HG02642 (cell line): Measurements from ENCODE around the gene SMURF1.

Source experiments
- ATAC-seq: cut with Tn5 transposase; IDR thresholded peaks from one replicate; pipeline ENCODE4 v1.9.1; 2021; ENCODE audit warnings: mild to moderate bottlenecking; ENCODE audit not compliant: unreplicated experiment, poor library complexity

SMURF1 gene

DNA sequence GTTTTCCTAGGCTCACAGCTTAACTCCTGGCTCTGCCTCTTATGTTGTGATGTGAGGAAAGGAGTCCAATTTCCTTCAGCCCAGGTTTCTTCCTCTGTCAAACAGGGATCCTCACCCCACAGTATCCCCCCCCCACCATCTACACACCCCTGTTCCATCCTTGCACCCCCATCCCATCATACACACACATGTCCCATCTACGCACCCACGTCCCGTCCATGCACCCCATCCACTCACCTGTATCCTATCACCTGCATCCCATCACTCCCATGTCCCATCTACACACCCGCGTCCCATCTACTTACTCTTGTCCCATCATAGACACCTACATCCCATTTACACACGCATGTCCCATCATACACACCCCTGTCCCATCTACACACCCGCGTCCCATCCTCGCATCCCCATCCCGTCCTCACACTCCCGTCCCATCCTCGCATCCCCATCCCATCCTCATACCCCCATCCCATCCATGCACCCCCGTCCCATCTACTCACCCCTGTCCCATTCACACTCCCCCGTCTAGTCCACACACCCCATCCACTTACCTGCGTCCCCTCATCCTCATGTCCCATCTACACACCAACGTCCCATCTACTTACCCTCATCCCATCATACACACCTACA is 148.3 kb downstream of the SMURF1 start:
- no peak for ATAC-seq

DNA sequence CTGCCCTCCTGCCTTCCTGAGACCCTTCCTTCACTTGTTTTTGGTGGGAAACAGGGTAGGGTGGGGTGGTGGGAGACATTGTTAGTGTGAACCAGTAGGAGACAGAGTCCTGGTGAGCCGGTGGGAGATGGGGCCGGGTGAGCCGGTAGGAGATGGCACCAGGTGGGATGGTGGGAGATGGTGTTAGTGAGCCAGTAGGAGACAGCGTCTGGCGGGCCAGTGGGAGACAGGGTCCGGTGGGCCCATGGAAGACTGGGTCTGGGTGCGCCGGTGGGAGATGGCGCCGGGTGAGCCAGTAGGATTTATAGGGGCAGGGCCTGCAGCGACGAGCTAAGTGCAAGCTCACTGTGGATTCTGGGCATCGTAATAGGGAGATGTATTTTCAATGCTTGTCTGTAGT is 148.8 kb downstream of the SMURF1 start:
- ATAC-seq: no peak

DNA sequence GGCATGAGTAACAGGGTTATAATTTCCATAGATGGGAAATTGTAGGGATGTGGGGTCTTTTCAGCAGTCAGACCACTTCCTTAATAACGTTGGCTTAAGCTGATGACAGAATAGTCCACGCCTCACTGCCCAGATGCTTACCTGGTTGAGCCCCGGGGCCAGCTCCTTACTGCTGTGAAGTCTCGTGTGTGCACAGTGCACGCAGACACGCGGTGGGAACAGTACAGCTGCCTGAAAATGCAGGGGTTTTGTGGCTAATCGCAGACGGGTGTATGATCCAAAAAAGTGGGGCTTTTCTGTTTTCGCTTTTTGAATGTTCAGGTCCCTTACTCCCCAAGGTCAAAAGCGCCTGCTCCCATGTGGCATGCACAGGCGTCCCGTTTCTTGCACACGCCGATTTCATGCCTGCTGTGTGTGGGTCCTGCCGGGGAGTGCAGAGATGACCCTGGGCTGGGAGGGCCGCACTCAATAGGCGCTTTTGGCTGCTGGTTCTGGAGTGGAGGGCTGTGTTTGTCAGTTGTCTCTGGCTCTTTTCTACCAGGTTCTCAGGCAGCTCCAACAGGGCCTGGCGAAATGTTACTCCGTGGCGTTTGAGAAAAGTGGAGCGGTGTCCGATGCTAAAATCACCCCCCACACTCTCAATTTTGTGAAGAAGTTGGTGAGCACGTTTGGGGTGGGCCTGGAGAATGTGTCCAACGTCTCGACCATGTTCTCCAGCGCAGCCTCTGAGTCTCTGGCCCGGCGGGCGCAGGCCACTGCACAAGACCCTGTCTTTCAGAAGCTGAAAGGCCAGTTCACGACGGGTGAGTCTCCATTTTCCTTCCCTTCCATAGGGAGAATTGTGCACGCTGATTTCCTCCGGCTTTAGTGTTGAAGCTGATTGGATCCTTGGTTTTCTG is 149.6 kb downstream of the SMURF1 start:
- no peak for ATAC-seq

DNA sequence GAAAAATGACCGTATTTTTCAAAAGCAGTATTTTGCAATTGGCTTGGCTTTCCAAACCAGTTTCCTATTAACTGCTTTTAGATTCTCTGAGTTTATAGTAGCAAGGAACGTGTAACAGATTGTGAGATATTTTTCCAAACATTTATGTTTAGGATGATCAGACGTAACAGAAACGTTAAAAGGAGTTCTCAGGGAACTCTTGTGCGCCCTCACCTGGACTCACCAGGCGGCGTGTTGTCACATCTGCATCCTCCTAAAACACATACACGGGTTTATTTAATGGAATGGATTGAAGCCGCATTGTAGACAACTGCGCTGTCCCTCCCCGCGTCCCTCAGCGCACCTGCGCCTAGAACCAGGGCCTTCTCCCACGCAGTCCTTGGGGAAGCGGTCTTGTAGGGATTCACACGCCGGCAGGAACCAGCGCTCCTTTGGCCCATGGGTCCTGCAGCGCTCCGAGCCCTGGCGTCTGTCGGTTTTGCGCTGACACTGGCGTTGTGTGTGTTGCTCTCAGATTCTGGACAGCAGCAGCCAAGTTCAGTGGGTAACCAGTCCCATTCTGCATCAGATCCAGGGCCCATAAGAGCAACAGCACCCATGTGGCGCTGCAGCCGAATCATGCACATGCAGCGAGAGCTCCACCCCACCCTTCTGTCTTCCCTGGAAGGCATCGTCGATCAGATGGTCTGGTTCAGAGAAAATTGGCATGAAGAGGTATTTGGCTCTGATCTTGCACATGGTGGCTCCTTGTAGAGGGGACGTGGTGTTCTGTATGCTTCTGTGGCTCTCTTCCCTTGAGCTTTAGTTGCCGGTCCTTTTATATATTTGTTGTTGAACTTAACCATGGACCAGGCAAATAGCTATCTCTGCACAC is 150.6 kb downstream of the SMURF1 start:
- no peak for ATAC-seq

DNA sequence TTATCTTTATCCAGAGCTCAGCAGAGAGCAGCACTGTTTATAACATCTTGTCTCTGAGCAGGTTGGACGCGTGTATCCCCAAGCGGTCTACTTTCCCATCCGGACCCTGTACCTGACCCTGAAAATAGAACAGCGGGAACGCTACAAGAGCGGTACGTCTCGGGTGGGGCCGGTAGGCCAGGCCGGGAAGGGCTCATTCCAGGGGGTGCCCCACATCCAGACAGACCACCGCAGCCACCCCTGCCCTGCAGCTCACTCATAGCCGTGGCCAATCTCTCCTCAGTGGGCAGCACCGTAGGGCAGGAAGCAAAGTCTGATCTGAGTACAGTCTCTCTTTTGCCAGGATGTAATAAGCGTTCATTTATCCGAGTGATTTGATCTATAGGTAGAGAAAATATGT is 151.8 kb downstream of the SMURF1 start:
- ATAC-seq: no peak

DNA sequence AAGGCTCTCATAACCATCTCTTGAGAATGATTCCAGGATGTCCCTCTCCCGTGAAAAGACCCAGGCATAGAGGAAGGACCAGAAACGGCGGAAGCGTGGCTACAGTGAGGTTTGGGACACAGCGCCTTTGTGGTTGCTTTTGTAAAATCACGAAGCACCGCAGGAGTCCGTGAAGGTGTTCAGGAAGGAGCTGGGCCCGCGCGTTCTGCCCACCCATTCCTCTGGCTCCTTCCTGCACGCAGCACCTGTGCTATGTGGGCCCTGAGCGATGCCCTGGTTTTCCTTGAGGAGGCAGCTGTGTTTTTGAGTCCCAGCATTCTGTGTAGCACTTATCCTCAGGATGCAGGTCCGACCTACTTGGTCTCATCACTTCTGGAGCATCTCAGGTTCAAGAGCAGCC is 152.8 kb downstream of the SMURF1 start:
- ATAC-seq: no peak

DNA sequence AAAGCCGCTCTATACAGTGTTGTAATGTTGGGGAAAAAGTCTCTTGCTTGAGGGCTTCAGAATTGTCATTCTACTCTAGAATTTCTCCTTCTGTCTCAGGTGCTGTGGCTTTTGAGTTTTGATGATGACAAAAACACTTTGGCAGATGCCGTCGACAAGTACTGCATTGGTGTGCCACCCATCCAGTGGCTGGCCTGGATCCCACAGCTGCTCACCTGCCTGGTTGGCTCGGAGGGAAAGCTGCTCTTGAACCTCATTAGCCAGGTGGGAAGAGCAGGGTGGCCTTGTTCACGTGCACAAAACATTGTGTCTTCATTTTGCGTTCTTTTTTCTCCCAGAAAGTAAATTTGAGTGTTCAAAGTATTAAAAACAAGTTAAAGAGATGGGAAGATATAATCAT is 153.6 kb downstream of the SMURF1 start:
- ATAC-seq: no peak

DNA sequence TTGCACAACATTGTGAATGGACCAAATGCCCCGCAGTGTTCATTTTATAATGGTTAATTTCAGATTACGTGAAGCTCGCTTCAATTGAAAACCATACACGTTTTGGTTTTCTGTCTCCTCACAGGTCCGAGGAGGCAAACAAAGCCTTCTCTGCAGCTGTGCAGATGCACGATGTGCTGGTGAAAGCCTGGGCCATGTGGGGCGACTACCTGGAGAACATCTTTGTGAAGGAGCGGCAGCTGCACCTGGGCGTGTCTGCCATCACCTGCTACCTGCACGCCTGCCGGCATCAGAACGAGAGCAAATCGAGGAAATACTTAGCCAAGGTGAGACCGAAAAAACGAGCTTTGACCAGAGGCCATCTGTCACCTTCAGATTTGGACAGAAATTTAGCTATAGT is 155.3 kb downstream of the SMURF1 start:
- no peak for ATAC-seq

DNA sequence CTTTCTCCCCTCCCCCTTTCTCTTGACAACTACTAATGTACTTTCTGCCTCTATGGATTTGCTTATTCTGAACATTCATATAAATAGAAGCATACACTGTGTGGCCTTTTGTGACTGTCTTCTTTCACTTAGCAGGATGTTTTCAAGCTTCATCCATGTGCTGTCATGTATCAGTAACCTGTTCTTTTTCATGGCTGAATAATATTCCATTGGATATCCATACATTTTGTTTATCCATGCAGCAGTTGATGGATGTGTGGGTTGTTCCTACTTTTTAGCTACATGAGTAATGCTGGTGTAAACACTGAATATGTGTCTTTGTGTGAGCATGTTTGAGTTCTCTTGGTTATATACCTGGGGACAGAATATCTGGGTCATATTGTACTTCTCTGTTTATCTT is 158.0 kb downstream of the SMURF1 start:
- ATAC-seq: no peak

DNA sequence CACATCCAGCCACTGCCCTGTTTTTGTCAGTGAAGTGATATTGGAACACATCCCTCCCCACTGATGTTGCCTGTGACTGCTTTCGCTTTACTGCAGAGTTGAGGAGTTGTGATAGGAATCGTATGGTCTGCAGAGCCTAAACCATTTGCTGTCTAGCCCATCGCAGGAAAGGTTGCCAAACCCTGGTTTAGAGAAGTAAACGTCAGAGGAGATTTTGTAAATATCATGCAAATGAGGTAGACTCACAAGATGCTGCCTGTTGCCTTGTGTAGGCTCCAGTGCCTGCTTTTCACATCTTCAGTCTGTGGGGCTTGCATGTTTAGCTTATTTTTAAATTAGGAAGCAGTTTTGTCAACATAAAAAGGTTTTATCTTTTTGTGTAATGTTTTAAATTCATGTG is 158.5 kb downstream of the SMURF1 start:
- ATAC-seq: no peak

DNA sequence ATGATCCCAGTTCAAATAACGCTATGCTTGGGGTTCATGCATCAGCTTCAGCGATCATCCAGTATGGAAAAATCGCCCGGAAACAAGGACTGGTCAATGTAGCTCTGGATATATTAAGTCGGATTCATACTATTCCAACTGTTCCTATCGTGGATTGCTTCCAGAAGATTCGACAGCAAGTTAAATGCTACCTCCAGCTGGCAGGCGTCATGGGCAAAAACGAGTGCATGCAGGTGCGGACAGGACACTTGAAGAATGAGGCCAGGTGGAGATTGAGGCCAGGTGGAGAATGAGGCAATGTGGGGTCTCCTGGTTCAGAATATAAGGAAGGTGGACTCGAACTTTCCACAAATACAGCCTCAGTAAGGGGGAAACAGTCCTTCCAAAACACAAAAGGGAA is 159.8 kb downstream of the SMURF1 start:
- ATAC-seq: no peak

DNA sequence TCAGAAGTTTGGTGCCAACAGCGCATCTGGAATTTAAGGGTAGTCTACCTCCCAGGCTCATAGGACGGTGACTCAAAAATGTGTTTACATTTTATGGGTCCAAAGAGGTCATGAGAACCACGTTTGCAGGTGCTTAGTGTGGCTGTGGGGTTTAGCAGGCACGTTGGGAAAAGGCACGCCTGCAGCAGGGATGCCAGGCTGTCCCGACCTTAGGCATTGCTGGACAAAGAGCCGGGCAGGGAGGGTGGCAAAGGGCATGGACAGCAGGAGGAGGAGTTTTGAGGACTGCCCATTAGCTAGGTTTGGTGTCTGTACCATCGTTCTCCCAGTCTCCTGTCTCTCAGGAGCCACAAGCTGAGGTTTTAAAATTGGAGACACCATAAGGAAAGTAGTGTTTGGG is 161.2 kb downstream of the SMURF1 start:
- no peak for ATAC-seq

DNA sequence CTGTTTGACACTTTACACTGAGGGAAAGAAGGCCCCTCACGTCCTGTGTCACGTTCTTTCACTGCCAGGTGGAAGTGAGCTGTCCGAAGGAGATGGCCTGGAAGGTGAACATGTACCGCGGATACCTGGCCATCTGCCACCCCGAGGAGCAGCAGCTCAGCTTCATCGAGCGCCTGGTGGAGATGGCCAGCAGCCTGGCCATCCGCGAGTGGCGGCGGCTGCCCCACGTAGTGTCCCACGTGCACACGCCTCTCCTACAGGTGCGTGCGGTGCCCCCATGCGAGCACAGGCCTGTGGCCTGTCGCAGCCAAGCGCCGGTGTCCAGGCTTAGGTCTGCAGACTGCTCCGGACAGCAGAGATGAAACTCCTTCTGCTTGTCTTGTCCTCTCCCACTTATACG is 162.2 kb downstream of the SMURF1 start:
- ATAC-seq: no peak

DNA sequence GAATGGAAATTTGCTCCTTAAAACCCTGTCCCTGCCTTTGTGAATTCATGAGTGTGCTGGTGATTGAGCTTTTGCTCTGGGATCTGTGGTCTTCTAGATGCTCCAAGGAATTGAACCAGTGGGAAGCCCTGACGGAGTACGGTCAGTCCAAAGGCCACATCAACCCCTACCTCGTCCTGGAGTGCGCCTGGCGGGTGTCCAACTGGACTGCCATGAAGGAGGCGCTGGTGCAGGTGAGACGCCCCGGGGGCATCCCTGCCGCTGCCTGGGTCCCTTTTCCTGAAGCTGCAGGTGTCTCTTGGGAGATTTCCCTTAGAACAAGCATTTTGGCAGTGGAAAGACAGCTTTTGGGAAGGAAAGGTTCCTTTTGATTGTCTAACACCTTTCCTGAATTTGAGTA is 165.2 kb downstream of the SMURF1 start:
- no peak for ATAC-seq
